ENCODE results near the gene SYNDIG1.
A peak's percentile ranks its signal among the peaks of the same experiment; 100 is the strongest.

Gene SYNDIG1

GRCh38 chr20:24460712-24461111, 8.7 kb upstream of the SYNDIG1 start:
- no peak overlapping the region for H3K4me3 ChIP-seq (replicated peaks; ENCODE audit: low read depth, low read length)
- TF ChIP-seq, protein P1, sequence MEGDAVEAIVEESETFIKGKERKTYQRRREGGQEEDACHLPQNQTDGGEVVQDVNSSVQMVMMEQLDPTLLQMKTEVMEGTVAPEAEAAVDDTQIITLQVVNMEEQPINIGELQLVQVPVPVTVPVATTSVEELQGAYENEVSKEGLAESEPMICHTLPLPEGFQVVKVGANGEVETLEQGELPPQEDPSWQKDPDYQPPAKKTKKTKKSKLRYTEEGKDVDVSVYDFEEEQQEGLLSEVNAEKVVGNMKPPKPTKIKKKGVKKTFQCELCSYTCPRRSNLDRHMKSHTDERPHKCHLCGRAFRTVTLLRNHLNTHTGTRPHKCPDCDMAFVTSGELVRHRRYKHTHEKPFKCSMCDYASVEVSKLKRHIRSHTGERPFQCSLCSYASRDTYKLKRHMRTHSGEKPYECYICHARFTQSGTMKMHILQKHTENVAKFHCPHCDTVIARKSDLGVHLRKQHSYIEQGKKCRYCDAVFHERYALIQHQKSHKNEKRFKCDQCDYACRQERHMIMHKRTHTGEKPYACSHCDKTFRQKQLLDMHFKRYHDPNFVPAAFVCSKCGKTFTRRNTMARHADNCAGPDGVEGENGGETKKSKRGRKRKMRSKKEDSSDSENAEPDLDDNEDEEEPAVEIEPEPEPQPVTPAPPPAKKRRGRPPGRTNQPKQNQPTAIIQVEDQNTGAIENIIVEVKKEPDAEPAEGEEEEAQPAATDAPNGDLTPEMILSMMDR (IDR thresholded peaks at IDR 0.05; ENCODE audit: low read length, missing control alignments) = no peak
- DNase-seq (ENCODE audit: low read depth) = no peak

DNA sequence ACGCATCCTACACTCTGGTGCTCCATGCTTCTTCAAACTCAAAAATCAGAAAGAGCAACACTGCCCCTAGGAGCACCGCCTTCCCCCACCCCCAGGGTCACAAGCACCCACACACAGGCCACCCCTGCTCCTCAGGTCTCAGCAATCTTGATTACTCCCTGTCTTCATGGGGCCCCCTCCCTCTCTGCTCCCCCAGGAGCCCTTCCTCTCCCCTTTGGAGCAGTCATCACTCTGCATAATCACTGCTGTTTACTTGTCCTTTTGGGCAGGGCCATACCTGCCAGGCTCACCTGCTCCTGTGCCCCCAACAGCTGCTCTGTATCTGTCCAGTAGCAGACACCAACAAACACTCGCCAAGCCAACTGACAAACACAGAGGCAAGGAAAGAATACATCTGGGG, 7.6 kb upstream of the SYNDIG1 start:
- TF ChIP-seq, protein P1 (IDR thresholded peaks at IDR 0.05; ENCODE audit: low read length, missing control alignments) = no peak
- DNase-seq (ENCODE audit: low read depth) = no peak
- no peak overlapping the region for H3K4me3 ChIP-seq (replicated peaks; ENCODE audit: low read depth, low read length)

- no peak for DNase-seq (ENCODE audit: low read depth)
- no peak overlapping the region for H3K4me3 ChIP-seq (replicated peaks; ENCODE audit: low read depth, low read length)
- TF ChIP-seq, protein P1 (IDR thresholded peaks at IDR 0.05; ENCODE audit: low read length, missing control alignments) = no peak
Measured at GRCh38 chr20:24462460-24463010, 6.9 kb upstream of the SYNDIG1 start.

GRCh38 chr20:24465159-24465558, 4.3 kb upstream of the SYNDIG1 start:
- TF ChIP-seq, protein P1 (IDR thresholded peaks at IDR 0.05; ENCODE audit: low read length, missing control alignments) = no peak
- no peak for DNase-seq (ENCODE audit: low read depth)
- H3K4me3 ChIP-seq (replicated peaks; ENCODE audit: low read depth, low read length) = no peak overlapping the region

DNA sequence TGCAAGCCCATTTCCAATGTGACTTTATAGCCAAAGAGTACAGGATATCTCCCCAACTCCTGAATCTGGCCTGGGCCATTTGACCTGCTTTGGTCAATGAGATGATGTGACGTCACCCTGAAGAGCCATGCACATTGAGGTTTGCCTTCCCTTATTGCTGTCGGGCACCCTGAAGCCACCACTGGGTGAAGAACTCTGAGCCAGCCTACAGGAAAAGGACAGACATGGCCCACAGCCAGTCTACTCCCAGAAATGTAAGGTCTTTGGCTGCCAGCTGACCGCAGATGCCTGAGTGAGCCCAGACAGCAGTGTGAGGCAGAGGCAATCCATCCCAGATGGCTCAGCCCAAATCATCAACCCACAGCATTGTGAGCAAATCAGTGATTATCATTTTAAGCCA, 3.7 kb upstream of the SYNDIG1 start:
- TF ChIP-seq, protein P1 (IDR thresholded peaks at IDR 0.05; ENCODE audit: low read length, missing control alignments) = no peak
- peak; percentile 3 for DNase-seq (ENCODE audit: low read depth)
- no peak overlapping the region for H3K4me3 ChIP-seq (replicated peaks; ENCODE audit: low read depth, low read length)

DNA sequence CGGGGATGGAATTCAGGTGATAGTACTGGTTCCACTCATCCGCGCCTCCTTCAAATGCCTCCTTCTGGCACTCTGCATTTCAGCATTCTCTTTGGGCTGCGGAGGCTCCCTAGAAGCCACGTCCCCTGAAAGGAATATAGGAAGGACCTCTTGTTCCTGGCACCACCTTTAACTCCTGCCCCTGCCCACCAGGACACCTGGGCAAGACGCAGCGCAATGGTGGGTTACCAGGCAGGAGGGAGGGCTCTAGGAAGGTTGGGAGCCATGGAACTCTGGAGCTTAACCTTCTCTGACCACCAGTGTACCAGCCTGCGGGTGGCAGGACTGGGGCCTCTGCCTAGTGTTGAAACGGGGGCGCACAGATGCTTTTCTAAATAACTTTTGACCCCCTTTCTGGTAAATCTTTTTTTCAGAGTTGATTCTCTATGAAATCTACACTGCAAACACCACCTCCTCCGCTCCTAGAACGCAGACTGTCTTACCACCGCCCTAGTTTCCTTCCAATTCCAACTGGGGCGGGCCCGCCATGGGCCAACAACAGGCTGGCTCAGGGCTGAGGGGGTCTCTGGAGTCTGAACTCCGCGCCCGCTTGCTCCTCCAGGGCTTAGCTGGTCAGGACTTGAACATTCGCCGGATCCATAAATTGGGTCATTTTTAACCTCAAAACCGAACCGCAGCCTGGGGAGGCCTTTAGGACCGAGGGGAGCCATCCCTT, 871 bp upstream of the SYNDIG1 start:
- TF ChIP-seq, protein P1 (IDR thresholded peaks at IDR 0.05; ENCODE audit: low read length, missing control alignments) = no peak
- no peak for DNase-seq (ENCODE audit: low read depth)
- no peak overlapping the region for H3K4me3 ChIP-seq (replicated peaks; ENCODE audit: low read depth, low read length)
